Smooth muscle cell (in vitro differentiated cells): Measurements from ENCODE around the gene E2F4. TPM values are rescaled to one million over a fixed set of nuclear protein-coding genes. Genes with fewer than 3 reads are reported as not detected.

Source experiments
- DNase-seq: peaks from one replicate; lab custom pipeline; 2025; ENCODE audit not compliant: unreplicated experiment; lab: John Stamatoyannopoulos, UW
- H2AFZ ChIP-seq: fragments of 200-600 bp; sonication (generic); 2 replicates; pipeline ENCODE4 v1.6.0; 2016; ENCODE audit warnings: antibody characterized with exemption, low read depth, mild to moderate bottlenecking
- H3F3A ChIP-seq: fragments of 200-600 bp; sonication (generic); 2 replicates; pipeline ENCODE4 v1.6.0; 2017; ENCODE audit warnings: antibody characterized with exemption, low read depth
- H3K27ac ChIP-seq: fragments of 200-600 bp; sonication (generic); 2 replicates; pipeline ENCODE4 v1.5.1; 2016; ENCODE audit warnings: low read depth, mild to moderate bottlenecking
- H3K27me3 ChIP-seq: fragments of 200-600 bp; sonication (generic); 2 replicates; pipeline ENCODE4 v1.6.1; 2016; ENCODE audit warnings: low read depth, mild to moderate bottlenecking
- H3K36me3 ChIP-seq: fragments of 200-600 bp; sonication (generic); 2 replicates; pipeline ENCODE4 v1.5.1; 2016; ENCODE audit warnings: low read depth
- H3K4me1 ChIP-seq: fragments of 200-600 bp; sonication (generic); 2 replicates; pipeline ENCODE4 v1.5.1; 2016; ENCODE audit warnings: low read depth
- H3K4me2 ChIP-seq: fragments of 200-600 bp; sonication (generic); 2 replicates; pipeline ENCODE4 v1.6.0; 2016; ENCODE audit warnings: mild to moderate bottlenecking
- H3K4me3 ChIP-seq: fragments of 200-600 bp; sonication (generic); 2 replicates; pipeline ENCODE4 v1.5.1; 2016; ENCODE audit warnings: mild to moderate bottlenecking
- H3K79me2 ChIP-seq: fragments of 200-600 bp; sonication (generic); 2 replicates; pipeline ENCODE4 v1.6.0; 2016; ENCODE audit warnings: low read depth, mild to moderate bottlenecking
- H3K9ac ChIP-seq: fragments of 200-600 bp; sonication (generic); 2 replicates; pipeline ENCODE4 v1.6.0; 2016; ENCODE audit warnings: low read depth
- H3K9me3 ChIP-seq: fragments of 200-600 bp; sonication (generic); replicated peaks from 2 replicates; pipeline ENCODE4 v1.5.1; 2016; ENCODE audit warnings: low read depth
- H4K20me1 ChIP-seq: fragments of 200-600 bp; sonication (generic); 2 replicates; pipeline ENCODE4 v1.6.0; 2016; ENCODE audit warnings: low read depth
- CTCF ChIP-seq: fragments of 200-600 bp; sonication (generic); IDR thresholded peaks from 2 replicates; pipeline ENCODE4 v1.5.1; 2017; ENCODE audit warnings: borderline replicate concordance, mild to moderate bottlenecking, antibody characterized with exemption; ENCODE audit not compliant: insufficient read depth, poor library complexity, severe bottlenecking
- WGBS: methylation state at CpG from one replicate; pipeline ENCODE4 v1.1.7; 2016; ENCODE audit warnings: low lambda C conversion rate; 5-methylcytosine and 5-hydroxymethylcytosine counted together
- polyA plus RNA-seq: library from polyadenylated mRNA; unstranded; fragments of >200 nt; fragmentation: Nextera tagmentation; extraction: Ambion mirVana; gene quantifications from 2 replicates; pipeline ENCODE4 v1.2.1, GENCODE V29; 2016
- total RNA-seq: library from RNA; depleted of rRNA; stranded (reverse); fragments of >200 nt; gene quantifications from 2 replicates; pipeline ENCODE4 v1.2.3, GENCODE V29; 2014

The E2F4 gene
- total and polyA plus RNA-seq, 2 experiments from 2014 or later, result 49.9 to 53.8 TPM

GRCh38 chr16:67166598-67167168 is 25.3 kb upstream of the E2F4 start:
- no peaks in the 10 kb centered on the region for H3K36me3 ChIP-seq
- H2AFZ ChIP-seq, result no peak overlapping the region
- H4K20me1 ChIP-seq, result peaks cover 26% of the 10 kb centered on the region
- H3K4me1 ChIP-seq, result peaks cover 31% of the 10 kb centered on the region
- H3K9me3 ChIP-seq, result no peaks in the 10 kb centered on the region
- peaks cover 7% of the 10 kb centered on the region for H3F3A ChIP-seq
- no peak for TF ChIP-seq CTCF
- no peak overlapping the region for H3K9ac ChIP-seq
- no peaks in the 10 kb centered on the region for H3K79me2 ChIP-seq
- WGBS, result 75% methylated on average over 3 of the region's 5 CpGs
- DNase-seq, result no peak
- peaks cover 59% of the 10 kb centered on the region for H3K27me3 ChIP-seq
- H3K27ac ChIP-seq, result no peak overlapping the region
- H3K4me2 ChIP-seq, result no peak overlapping the region
- no peak overlapping the region for H3K4me3 ChIP-seq

GRCh38 chr16:67167588-67167987 is 24.4 kb upstream of the E2F4 start:
- Histone ChIP-seq H3K4me2 (no peak overlapping the region), H2AFZ (no peak overlapping the region), H3K27ac (no peak overlapping the region), H3K36me3 (no peaks in the 10 kb centered on the region), H3K27me3 (peaks cover 50% of the 10 kb centered on the region), H3K9ac (no peak overlapping the region), H3K79me2 (no peaks in the 10 kb centered on the region), H3K9me3 (no peaks in the 10 kb centered on the region), H4K20me1 (peaks cover 17% of the 10 kb centered on the region), H3K4me1 (peaks cover 31% of the 10 kb centered on the region), H3F3A (peaks cover 7% of the 10 kb centered on the region), H3K4me3 (no peak overlapping the region)
- no peak for TF ChIP-seq CTCF
- WGBS, result 86% methylated on average over 7 of the region's 7 CpGs
- DNase-seq, result no peak

GRCh38 chr16:67169011-67169451 is 22.9 kb upstream of the E2F4 start:
- no peak for DNase-seq
- peaks cover 36% of the 10 kb centered on the region for H3K27me3 ChIP-seq
- no peak overlapping the region for H3K4me3 ChIP-seq
- TF ChIP-seq CTCF, result no peak
- H3K36me3 ChIP-seq, result no peaks in the 10 kb centered on the region
- peaks cover 19% of the 10 kb centered on the region for H3K4me1 ChIP-seq
- H3K4me2 ChIP-seq, result peak overlapping the region; percentile 87
- no peak overlapping the region for H3K27ac ChIP-seq
- H3K79me2 ChIP-seq, result no peaks in the 10 kb centered on the region
- no peaks in the 10 kb centered on the region for H3K9me3 ChIP-seq
- peaks cover 3% of the 10 kb centered on the region for H4K20me1 ChIP-seq
- H2AFZ ChIP-seq, result no peak overlapping the region
- peaks cover 7% of the 10 kb centered on the region for H3F3A ChIP-seq
- 31% methylated on average over 9 of the region's 9 CpGs for WGBS
- H3K9ac ChIP-seq, result no peak overlapping the region

- peak; percentile 52 for TF ChIP-seq CTCF
- 5% methylated on average over 24 of the region's 24 CpGs for WGBS
- Histone ChIP-seq H3K79me2 (no peaks in the 10 kb centered on the region), H3K4me1 (peaks cover 24% of the 10 kb centered on the region), H3K9me3 (no peaks in the 10 kb centered on the region), H3K9ac (no peak overlapping the region), H4K20me1 (peaks cover 2% of the 10 kb centered on the region), H3K4me2 (peak overlapping the region; percentile 87), H3K27ac (peak overlapping the region; percentile 19), H3K4me3 (peak overlapping the region; percentile 55), H3K36me3 (no peaks in the 10 kb centered on the region), H2AFZ (no peak overlapping the region), H3K27me3 (peaks cover 29% of the 10 kb centered on the region), H3F3A (peaks cover 7% of the 10 kb centered on the region)
- DNase-seq, result no peak
These were observed 22.2 kb upstream of the E2F4 start for GRCh38 chr16:67169642-67170167.
